K562 (cell line): ENCODE measurements around the gene HSPA1L. TPM values are rescaled to one million over a fixed set of nuclear protein-coding genes. Genes with fewer than 3 reads are reported as not detected.

ENCODE experiments used
- CTBP1 ChIP-seq: fragments of 450-650 bp; IDR thresholded peaks from 2 replicates; pipeline ENCODE4 v1.6.1; 2016; ENCODE audit warnings: borderline replicate concordance
- ETV1 ChIP-seq: fragments of 450-650 bp; conservative IDR thresholded peaks from 2 replicates; pipeline ENCODE4 v1.6.1; 2016; ENCODE audit warnings: missing genetic modification characterization, control low read depth, low read depth, missing compliant biosample characterization
- HDAC3 ChIP-seq: fragments of 450-650 bp; IDR thresholded peaks from 2 replicates; pipeline ENCODE4 v1.6.1; 2018; ENCODE audit warnings: borderline replicate concordance, mild to moderate bottlenecking, moderate library complexity; ENCODE audit not compliant: partially characterized antibody
- HNRNPH1 ChIP-seq: fragments of 200-400 bp; formaldehyde crosslinking; optimal IDR thresholded peaks from 2 replicates; pipeline ENCODE3; 2017; ENCODE audit warnings: low read depth, mild to moderate bottlenecking, low read length, moderate library complexity
- HSF4 ChIP-seq: fragments of 250-450 bp; sonication (Bioruptor Pico); IDR thresholded peaks from 2 replicates; pipeline ENCODE4 v2.1.2; 2022; ENCODE audit warnings: mild to moderate bottlenecking, moderate library complexity, borderline replicate concordance
- SAFB2 ChIP-seq: fragments of 200-400 bp; formaldehyde crosslinking; IDR thresholded peaks from 2 replicates; pipeline ENCODE4 v1.6.1; 2018; ENCODE audit warnings: borderline replicate concordance, low read length, low read depth, moderate library complexity; ENCODE audit not compliant: severe bottlenecking
- TAF9B ChIP-seq: fragments of 450-650 bp; IDR thresholded peaks from 2 replicates; pipeline ENCODE4 v1.6.1; 2018; ENCODE audit warnings: mild to moderate bottlenecking; ENCODE audit not compliant: partially characterized antibody
- ZNF133 ChIP-seq: fragments of 250-450 bp; sonication (Bioruptor Pico); IDR thresholded peaks from 2 replicates; pipeline ENCODE4 v1.4.0; 2020; ENCODE audit warnings: mild to moderate bottlenecking
- polyA plus RNA-seq, 8 experiments: library from polyadenylated mRNA; depleted of rRNA in 4 of 8; stranded (reverse) in 5 of 8; unstranded in 3 of 8; fragments of >200 nt; fragmentation: Nextera tagmentation in 2 of 8; fragmentation: Illumina TruSeq in 1 of 8; extraction: Ambion mirVana in 2 of 8; extraction: Trizol in 1 of 8; gene quantifications; 2 replicates each; pipeline versions ENCODE4 v1.2.1 to v1.2.3, GENCODE V29; 2011 to 2014; ENCODE audit warnings: inconsistent platforms in 1 of 8, missing spikeins in 1 of 8
- total RNA-seq, 7 experiments: library from RNA; depleted of rRNA in 6 of 7; stranded (reverse); fragments of >200 nt in 6 of 7; fragmentation: Illumina TruSeq in 2 of 7; extraction: Trizol in 2 of 7; gene quantifications; 2 replicates each; pipeline versions ENCODE4 v1.2.1 to v1.2.3, GENCODE V29; 2011 to 2021; ENCODE audit warnings: low replicate concordance in 1 of 7
- TF ChIP-seq, protein P1 (sequence below), 2 experiments: IDR thresholded peaks in 1 of 2; conservative IDR thresholded peaks in 1 of 2; 2 replicates each; pipeline ENCODE4 v1.6.1; 2016; ENCODE audit warnings: low read depth in 2 of 2, mild to moderate bottlenecking in 1 of 2, missing compliant biosample characterization in 1 of 2, missing genetic modification characterization in 1 of 2, moderate library complexity in 1 of 2
- TF ChIP-seq, protein P2 (sequence below), 2 experiments: fragments of 450-650 bp in 1 of 2; IDR thresholded peaks; 2 replicates each; pipeline ENCODE4 v1.6.1; 2011 to 2017; ENCODE audit warnings: low read depth in 2 of 2, antibody characterized with exemption in 1 of 2, borderline replicate concordance in 1 of 2, low read length in 1 of 2, mild to moderate bottlenecking in 1 of 2, mixed read lengths in 1 of 2; ENCODE audit not compliant: control insufficient read depth in 1 of 2
- TF ChIP-seq, protein P3 (sequence below): sonication (generic); formaldehyde crosslinking; IDR thresholded peaks from 2 replicates; pipeline ENCODE4 v1.8.0; 2022; ENCODE audit warnings: mild to moderate bottlenecking, missing genetic modification reagents, borderline replicate concordance
- TF ChIP-seq, protein P4 (sequence below), 2 experiments: fragments of 450-650 bp; IDR thresholded peaks; 2 replicates each; pipeline ENCODE4 v1.6.1; 2018; ENCODE audit warnings: mild to moderate bottlenecking in 2 of 2, low read depth in 1 of 2; ENCODE audit not compliant: partially characterized antibody in 2 of 2

HSPA1L gene
- total and polyA plus RNA-seq, 9 of the 15 experiments (the other 6 are each of a cell fraction or from before 2014, with no cell fraction given): 0.14 to 2.1 (median 1.3) TPM

DNA sequence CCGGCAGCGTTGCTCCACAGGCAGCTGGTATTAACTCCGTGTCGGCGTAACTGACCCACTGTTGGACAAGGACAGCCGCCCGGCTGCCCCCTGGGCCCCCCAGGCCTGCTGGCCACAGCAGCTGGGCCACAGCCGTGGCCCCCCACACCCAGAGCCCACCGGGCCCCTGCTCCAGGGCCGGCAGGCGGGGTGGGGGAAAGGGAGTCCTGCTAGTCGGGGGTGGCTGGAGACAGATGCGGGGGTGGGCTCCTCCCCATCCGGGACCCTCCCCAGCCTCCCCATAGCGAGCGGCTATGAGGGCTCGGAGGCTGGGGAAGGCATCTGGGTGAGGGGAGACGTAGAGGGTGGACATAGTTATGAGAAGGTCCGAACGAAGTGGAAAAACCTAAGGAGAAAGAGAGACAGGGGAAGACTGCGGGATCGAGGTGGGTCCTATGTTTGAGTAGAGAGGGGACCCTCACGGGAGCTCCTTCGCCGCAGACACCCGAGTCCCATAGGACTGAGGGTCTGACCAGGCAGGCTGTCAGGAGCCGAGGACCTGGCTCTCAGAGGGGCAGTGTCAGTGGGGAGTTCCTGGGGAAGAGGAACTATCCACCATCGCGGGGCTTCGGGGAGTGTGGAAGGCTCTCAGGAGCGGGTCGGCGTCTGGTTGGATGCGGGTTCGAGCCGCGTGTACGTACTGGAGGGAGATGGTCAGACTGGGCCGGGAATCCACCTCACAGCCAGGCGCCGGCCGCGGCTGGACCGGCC is 20.0 kb downstream of the HSPA1L start (continued):
- TF ChIP-seq, protein P1, sequence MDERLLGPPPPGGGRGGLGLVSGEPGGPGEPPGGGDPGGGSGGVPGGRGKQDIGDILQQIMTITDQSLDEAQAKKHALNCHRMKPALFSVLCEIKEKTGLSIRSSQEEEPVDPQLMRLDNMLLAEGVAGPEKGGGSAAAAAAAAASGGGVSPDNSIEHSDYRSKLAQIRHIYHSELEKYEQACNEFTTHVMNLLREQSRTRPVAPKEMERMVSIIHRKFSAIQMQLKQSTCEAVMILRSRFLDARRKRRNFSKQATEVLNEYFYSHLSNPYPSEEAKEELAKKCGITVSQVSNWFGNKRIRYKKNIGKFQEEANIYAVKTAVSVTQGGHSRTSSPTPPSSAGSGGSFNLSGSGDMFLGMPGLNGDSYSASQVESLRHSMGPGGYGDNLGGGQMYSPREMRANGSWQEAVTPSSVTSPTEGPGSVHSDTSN (CRISPR knock-in tag; IDR thresholded peaks at IDR 0.05; ENCODE audit: low read depth): no peak
- TF ChIP-seq, protein P1 (tag; conservative IDR thresholded peaks at IDR 0.05; ENCODE audit: low read depth): no peak
- TF ChIP-seq, protein P2, sequence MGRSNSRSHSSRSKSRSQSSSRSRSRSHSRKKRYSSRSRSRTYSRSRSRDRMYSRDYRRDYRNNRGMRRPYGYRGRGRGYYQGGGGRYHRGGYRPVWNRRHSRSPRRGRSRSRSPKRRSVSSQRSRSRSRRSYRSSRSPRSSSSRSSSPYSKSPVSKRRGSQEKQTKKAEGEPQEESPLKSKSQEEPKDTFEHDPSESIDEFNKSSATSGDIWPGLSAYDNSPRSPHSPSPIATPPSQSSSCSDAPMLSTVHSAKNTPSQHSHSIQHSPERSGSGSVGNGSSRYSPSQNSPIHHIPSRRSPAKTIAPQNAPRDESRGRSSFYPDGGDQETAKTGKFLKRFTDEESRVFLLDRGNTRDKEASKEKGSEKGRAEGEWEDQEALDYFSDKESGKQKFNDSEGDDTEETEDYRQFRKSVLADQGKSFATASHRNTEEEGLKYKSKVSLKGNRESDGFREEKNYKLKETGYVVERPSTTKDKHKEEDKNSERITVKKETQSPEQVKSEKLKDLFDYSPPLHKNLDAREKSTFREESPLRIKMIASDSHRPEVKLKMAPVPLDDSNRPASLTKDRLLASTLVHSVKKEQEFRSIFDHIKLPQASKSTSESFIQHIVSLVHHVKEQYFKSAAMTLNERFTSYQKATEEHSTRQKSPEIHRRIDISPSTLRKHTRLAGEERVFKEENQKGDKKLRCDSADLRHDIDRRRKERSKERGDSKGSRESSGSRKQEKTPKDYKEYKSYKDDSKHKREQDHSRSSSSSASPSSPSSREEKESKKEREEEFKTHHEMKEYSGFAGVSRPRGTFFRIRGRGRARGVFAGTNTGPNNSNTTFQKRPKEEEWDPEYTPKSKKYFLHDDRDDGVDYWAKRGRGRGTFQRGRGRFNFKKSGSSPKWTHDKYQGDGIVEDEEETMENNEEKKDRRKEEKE (IDR thresholded peaks at IDR 0.05; ENCODE audit: borderline replicate concordance in 1 of 2, control insufficient read depth in 1 of 2, low read depth in 2 of 2, low read length in 1 of 2): no peak
- no peak for TF ChIP-seq ZNF133 (CRISPR knock-in tag)
- TF ChIP-seq CTBP1: no peak
- TF ChIP-seq TAF9B: peak; percentile 43
- no peak for TF ChIP-seq HDAC3
- TF ChIP-seq ETV1 (tag): no peak
- TF ChIP-seq, protein P3, sequence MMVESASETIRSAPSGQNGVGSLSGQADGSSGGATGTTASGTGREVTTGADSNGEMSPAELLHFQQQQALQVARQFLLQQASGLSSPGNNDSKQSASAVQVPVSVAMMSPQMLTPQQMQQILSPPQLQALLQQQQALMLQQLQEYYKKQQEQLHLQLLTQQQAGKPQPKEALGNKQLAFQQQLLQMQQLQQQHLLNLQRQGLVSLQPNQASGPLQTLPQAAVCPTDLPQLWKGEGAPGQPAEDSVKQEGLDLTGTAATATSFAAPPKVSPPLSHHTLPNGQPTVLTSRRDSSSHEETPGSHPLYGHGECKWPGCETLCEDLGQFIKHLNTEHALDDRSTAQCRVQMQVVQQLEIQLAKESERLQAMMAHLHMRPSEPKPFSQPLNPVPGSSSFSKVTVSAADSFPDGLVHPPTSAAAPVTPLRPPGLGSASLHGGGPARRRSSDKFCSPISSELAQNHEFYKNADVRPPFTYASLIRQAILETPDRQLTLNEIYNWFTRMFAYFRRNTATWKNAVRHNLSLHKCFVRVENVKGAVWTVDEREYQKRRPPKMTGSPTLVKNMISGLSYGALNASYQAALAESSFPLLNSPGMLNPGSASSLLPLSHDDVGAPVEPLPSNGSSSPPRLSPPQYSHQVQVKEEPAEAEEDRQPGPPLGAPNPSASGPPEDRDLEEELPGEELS (CRISPR knock-in tag): peak; percentile 94
- TF ChIP-seq, protein P4, sequence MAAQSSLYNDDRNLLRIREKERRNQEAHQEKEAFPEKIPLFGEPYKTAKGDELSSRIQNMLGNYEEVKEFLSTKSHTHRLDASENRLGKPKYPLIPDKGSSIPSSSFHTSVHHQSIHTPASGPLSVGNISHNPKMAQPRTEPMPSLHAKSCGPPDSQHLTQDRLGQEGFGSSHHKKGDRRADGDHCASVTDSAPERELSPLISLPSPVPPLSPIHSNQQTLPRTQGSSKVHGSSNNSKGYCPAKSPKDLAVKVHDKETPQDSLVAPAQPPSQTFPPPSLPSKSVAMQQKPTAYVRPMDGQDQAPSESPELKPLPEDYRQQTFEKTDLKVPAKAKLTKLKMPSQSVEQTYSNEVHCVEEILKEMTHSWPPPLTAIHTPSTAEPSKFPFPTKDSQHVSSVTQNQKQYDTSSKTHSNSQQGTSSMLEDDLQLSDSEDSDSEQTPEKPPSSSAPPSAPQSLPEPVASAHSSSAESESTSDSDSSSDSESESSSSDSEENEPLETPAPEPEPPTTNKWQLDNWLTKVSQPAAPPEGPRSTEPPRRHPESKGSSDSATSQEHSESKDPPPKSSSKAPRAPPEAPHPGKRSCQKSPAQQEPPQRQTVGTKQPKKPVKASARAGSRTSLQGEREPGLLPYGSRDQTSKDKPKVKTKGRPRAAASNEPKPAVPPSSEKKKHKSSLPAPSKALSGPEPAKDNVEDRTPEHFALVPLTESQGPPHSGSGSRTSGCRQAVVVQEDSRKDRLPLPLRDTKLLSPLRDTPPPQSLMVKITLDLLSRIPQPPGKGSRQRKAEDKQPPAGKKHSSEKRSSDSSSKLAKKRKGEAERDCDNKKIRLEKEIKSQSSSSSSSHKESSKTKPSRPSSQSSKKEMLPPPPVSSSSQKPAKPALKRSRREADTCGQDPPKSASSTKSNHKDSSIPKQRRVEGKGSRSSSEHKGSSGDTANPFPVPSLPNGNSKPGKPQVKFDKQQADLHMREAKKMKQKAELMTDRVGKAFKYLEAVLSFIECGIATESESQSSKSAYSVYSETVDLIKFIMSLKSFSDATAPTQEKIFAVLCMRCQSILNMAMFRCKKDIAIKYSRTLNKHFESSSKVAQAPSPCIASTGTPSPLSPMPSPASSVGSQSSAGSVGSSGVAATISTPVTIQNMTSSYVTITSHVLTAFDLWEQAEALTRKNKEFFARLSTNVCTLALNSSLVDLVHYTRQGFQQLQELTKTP (IDR thresholded peaks at IDR 0.05; ENCODE audit: low read depth in 1 of 2, partially characterized antibody in 2 of 2): no peak
- no peak for TF ChIP-seq HNRNPH1
- TF ChIP-seq SAFB2: no peak
- no peak for TF ChIP-seq HSF4 (CRISPR knock-in tag)
